Putamen (tissue), 1 donor: ENCODE measurements around the gene SFXN1.

Experiments used
- DNase-seq: peaks from one replicate; pipeline ENCODE4 v3.0.0-alpha.2; 2016; ENCODE audit warnings: low spot score

SFXN1 gene

GRCh38 chr5:175575301-175575700 is 96.9 kb downstream of the SFXN1 start:
- no peak for DNase-seq

- no peak for DNase-seq
Observed at GRCh38 chr5:175576096-175576495, 97.7 kb downstream of the SFXN1 start.

GRCh38 chr5:175576591-175576990 is 98.2 kb downstream of the SFXN1 start:
- DNase-seq: no peak
